BJ (cell line): Measurements from ENCODE around the gene PTGR2. TPM values are rescaled to one million over a fixed set of nuclear protein-coding genes. Genes with fewer than 3 reads are reported as not detected.

Experiments
- CTCF ChIA-PET: fragments of 350-600 bp; formaldehyde crosslinking; extraction: SDS; loops from one replicate; lab custom pipeline; 2021; ENCODE audit warnings: antibody characterized with exemption, inconsistent platforms; lab: Yijun Ruan, JAX
- POLR2A ChIA-PET: fragments of 300-600 bp; sonication (Branson Sonifier 250); formaldehyde crosslinking; extraction: SDS; loops from one replicate; lab custom pipeline; 2021; ENCODE audit warnings: antibody characterized with exemption; lab: Charles Lee
- DNase-seq: peaks from one replicate; pipeline ENCODE4 v3.0.0-alpha.2; 2011; ENCODE audit warnings: low read depth
- H3K27me3 ChIP-seq: 2 replicates; pipeline ENCODE4 v1.6.0; 2011; ENCODE audit warnings: low read length; ENCODE audit not compliant: control insufficient read depth, insufficient read depth
- H3K36me3 ChIP-seq: 2 replicates; pipeline ENCODE4 v1.5.1; 2011; ENCODE audit warnings: low read length; ENCODE audit not compliant: control insufficient read depth, insufficient read depth
- H3K4me3 ChIP-seq: 2 replicates; pipeline ENCODE4 v1.5.1; 2011; ENCODE audit warnings: low read depth, mild to moderate bottlenecking, control low read depth, low read length
- polyA minus RNA-seq: library from RNA; depleted of rRNA, polyadenylated mRNA; stranded (reverse); fragments of >200 nt; gene quantifications from 2 replicates; pipeline ENCODE4 v1.2.3, GENCODE V29; 2011; rRNA and poly(A)+ RNA removed
- polyA plus RNA-seq: library from polyadenylated mRNA; depleted of rRNA; stranded (reverse); fragments of >200 nt; gene quantifications from 2 replicates; pipeline ENCODE4 v1.2.3, GENCODE V29; 2011; rRNA removed
- TF ChIP-seq, protein P1 (sequence below): IDR thresholded peaks from 2 replicates; pipeline ENCODE4 v1.5.1; 2011; ENCODE audit warnings: low read depth, mild to moderate bottlenecking, control low read depth, inconsistent platforms, low read length, moderate library complexity; ENCODE audit not compliant: insufficient read depth

PTGR2 gene
- polyA plus RNA-seq (1.3 and 3.0 TPM in 2 replicates), polyA minus RNA-seq (0.85 and 1.8 TPM in 2 replicates)

DNA sequence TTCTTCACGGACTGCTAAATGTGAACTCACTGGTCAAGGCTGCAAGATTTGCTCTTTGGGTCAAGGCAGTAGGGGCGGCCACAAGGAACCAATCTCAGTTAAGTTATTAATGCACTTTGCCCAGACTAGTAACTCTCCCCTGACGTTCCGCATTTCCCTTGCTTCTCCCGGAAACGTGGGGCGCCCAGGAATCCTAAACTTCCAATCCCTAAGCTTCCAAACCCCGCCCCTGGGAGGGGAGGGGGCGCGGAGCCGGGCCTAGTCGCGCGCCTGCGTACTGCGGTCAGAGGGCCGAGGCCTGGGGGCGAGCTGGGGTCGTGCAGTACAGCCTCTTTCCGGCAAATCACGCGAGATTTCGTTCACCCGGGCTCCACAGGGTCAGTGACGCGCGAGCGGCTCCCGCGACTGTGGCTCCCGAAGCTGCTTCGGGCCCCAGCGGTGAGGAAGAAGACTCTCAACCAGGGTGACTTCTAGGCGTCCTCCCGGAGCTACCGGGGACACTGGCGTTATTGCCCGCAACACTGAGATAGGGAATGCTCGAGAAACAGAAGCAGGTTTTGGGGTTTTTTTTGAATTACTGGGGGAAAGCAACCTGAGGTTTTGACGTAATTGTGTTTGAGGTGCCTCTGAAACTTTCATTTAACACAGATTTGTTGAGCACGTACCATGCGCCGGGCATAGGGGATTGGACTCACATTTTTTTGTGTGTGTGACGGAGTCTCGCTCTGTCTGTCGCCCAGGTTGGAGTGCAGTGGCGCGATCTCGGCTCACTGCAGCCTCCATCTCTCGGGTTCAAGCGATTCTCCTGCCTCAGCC is at the start of gene PTGR2:
Gene PTGR2 (plus strand): TSS at position 265 of the 816 bp plus-strand sequence. CDS start 7,032 bp downstream, outside the sequence.
- H3K27me3 ChIP-seq, result no peaks in the 10 kb centered on the region; the same call in 1 of the 2 replicates
- TF ChIP-seq, protein P1, sequence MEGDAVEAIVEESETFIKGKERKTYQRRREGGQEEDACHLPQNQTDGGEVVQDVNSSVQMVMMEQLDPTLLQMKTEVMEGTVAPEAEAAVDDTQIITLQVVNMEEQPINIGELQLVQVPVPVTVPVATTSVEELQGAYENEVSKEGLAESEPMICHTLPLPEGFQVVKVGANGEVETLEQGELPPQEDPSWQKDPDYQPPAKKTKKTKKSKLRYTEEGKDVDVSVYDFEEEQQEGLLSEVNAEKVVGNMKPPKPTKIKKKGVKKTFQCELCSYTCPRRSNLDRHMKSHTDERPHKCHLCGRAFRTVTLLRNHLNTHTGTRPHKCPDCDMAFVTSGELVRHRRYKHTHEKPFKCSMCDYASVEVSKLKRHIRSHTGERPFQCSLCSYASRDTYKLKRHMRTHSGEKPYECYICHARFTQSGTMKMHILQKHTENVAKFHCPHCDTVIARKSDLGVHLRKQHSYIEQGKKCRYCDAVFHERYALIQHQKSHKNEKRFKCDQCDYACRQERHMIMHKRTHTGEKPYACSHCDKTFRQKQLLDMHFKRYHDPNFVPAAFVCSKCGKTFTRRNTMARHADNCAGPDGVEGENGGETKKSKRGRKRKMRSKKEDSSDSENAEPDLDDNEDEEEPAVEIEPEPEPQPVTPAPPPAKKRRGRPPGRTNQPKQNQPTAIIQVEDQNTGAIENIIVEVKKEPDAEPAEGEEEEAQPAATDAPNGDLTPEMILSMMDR, result no peak
- CTCF ChIA-PET, result interaction anchor here (0.7 to 2.0 kb wide), 8 partner anchors 11 to 1684 kb away, joined by 3 to 6 read pairs (median 4); no protein-coding TSS in a partner anchor
- POLR2A ChIA-PET, result interaction anchor here (0.8 to 1.0 kb wide), 2 partner anchors 34 to 92 kb away, joined by 5 to 6 read pairs; a partner anchor contains a TSS
- peak; percentile 85 for DNase-seq
- H3K36me3 ChIP-seq, result no peaks in the 10 kb centered on the region
- peak within 1 kb of the TSS; percentile 53 for H3K4me3 ChIP-seq

DNA sequence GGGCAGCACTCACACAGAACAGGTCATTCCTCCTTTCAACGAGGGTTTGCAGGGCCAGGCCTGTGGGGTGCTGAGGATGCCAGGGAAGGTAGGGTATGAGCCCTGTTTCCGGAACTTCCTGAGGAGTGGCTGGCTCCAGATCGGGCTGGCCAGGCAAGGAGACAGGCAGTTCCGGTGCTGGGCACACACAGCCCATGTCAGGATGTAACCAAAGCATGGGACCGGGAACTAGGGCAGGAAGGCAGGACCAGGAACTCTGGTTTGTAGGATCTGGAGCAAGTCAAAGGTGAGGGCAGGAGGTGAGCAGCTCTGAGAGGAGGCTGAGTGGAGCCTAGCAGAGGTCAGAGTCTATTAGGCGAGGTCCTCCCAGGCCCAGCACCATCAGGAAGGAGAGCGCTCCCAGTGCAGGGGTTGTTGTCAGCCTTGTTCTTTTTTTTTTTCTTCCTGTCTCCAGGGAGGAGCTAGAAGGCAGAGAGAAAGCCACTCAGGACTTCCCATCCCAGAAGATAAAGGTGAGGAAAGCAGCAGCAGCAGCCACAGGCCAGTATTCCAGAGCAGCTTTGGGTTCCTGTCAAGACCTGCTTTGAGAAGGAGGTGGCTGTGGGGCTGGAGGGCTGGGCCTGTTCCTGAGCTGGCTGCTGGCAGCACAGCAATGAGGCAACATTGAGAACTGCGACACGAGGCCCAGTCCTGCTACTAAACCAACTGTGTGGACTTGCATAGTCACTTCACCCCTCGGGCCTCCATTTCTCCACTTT is 49.0 kb upstream of the PTGR2 start:
- DNase-seq, result no peak
- Histone ChIP-seq H3K4me3 (no peak overlapping the region), H3K27me3 (no peaks in the 10 kb centered on the region), H3K36me3 (no peaks in the 10 kb centered on the region)
- TF ChIP-seq, protein P1, result no peak
- CTCF ChIA-PET, result interaction anchor here (1.4 to 2.1 kb wide), 2 partner anchors 61 to 74 kb away, joined by 3 to 5 read pairs; no protein-coding TSS in a partner anchor
- POLR2A ChIA-PET, result no interaction called here

DNA sequence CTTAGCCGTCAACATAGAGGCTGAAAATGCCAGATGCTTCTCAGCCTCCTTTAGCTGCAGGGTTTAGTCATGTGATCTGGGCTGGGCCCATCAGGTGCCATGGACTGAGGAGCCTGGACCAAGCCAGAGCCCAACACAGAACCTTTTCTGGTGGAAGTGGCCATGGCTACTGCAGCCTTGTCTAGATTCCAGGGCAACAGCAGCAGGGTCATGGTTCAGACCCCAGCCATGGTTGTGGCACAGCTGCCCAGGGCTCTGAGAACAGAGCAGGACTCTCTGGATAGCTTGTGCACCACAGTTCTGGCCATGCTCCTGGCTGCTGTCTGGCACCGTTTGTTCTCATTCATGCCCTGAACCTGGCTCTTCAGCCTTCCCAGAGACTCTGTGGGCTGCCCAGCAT is 47.0 kb upstream of the PTGR2 start:
- no peaks in the 10 kb centered on the region for H3K27me3 ChIP-seq
- no peak overlapping the region for H3K4me3 ChIP-seq
- no peak for DNase-seq
- ChIA-PET CTCF (interaction anchor here (1.0 to 2.1 kb wide), 5 partner anchors 13 to 63 kb away, joined by 3 to 5 read pairs (median 4); no protein-coding TSS in a partner anchor), POLR2A (no interaction called here)
- TF ChIP-seq, protein P1, result no peak
- H3K36me3 ChIP-seq, result no peaks in the 10 kb centered on the region

DNA sequence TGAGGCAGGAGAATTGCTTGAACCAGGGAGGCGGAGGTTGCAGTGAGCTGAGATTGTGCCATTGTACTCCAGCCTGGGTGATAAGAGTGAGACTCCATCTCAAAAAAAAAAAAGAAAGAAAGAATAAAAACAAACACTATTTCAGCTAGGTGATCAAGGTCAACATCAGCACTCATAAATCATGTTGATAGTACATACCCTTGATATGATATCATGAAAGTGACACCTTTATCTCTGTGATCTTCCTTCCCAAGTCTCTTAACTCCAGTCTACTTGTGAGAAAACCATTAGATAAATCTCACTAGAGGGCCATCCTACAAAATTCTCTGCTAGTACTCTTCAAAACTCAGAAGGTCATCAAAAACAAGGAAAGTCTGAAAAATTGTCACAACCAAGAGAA is 44.2 kb upstream of the PTGR2 start:
- TF ChIP-seq, protein P1, result no peak
- ChIA-PET POLR2A (no interaction called here), CTCF (interaction anchor here (1.6 kb wide), 1 partner anchor 10 kb away, joined by 3 read pairs; no protein-coding TSS in a partner anchor)
- Histone ChIP-seq H3K36me3 (no peaks in the 10 kb centered on the region), H3K27me3 (no peaks in the 10 kb centered on the region), H3K4me3 (no peak overlapping the region)
- no peak for DNase-seq
